ENCODE data around the gene ALLC. TPM values are rescaled to one million over a fixed set of nuclear protein-coding genes. Genes with fewer than 3 reads are reported as not detected.
"Not testable (repeated sequence)": the region's sequence is repeated elsewhere in the genome, so short reads cannot be mapped to it uniquely, and the experiment has no call there.

ALLC gene
- total RNA-seq, 2 donors from 2014 or later: 0.26 TPM; not detected in 1

GRCh38 chr2:3649581-3649980 is 8.4 kb upstream of the ALLC start:
- no peak for ATAC-seq
- no peak for DNase-seq
- intact Hi-C loops (cut with DNase I): loop anchor here in 1 of 2 donors (10.0 kb wide), 1 partner anchor 55 kb away; the partner anchor contains the start of gene COLEC11

DNA sequence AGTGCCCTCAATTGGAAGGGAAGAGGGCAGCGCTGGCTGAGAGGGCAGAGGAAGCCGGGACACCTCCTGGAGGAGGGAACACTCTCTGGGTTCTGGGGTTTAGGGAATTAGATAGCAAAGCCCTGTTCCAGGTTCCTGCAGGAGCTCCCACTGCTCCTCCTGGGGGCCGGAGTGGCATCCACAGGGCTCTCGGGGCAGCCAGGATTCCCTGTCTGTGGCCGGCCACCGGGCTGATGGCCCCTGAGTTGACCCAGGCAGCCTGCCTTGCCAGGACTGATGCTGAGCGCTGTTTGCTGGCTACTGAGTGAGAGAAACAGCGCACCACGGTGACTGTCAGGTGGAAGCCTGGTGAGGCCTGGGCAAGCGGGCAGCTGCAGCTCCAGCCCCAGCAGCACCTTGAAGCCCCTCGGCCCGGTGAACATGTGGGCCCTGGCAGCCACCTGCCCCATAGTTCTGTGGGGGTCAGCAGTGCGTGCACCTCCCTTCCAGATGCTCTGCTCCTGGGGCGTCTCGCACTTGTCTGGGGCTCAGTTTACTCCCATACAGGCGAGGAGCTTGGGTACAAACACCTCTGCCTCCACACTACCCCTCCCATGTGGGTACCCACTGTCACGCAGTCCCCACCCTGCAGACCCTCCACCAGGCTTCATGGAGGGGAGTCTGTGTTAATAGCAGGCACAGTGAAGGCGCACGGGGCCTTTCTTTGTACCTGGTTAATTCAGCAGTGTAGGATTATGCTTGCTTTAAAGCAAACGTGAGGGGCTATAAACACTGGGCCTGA is 7.7 kb upstream of the ALLC start:
- intact Hi-C loops (cut with DNase I): loop anchor here (5.0 kb wide), 2 partner anchors 53 to 228 kb away; partner anchors contain the start of gene COLEC11 (in 1 of the 2)
- ATAC-seq: no peak
- no peak for DNase-seq

GRCh38 chr2:3651691-3652648 is 6.0 kb upstream of the ALLC start:
- DNase-seq (peak; percentile 51), ATAC-seq (peak; percentile 58 to 68)
- intact Hi-C loops (cut with DNase I): loop anchor here (5.0 kb wide), 2 partner anchors 55 to 230 kb away; partner anchors contain the start of gene COLEC11 (in 1 of the 2)

DNA sequence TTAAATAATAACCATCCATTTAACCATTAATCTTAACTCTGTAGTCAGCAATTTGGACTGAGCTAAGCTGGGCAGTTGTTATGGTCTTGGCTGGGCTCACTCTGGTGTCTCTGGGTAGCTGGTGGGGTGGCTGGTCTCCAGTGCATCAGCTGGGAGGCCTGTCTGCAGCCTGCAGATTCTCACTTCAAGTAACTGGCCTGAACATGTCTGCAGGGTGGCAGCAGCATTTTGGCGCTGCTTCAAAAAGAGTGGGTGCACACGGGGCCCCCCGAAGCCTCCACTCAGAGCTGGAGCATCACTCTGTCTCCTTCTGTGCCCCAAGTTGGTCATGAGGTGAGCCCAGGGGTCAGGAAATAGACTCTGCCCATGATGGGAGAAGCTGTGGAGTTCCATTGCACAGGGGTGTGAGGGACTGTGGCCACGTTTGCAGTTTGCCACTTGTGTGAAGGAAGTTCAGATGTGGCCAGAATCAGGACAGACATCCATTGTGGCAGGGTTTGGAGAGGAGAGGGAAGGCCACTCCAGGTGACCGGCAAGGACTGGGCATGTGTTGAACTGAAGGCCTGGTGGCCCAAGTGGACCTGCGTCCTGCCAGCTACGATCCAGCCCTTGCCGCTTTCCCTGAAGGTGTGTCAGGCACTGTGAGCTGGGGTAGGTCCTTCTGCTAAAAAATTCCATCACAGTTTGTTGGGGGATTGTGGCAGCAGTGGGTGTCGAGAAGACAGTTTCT is 4.9 kb upstream of the ALLC start:
- DNase-seq (no peak), ATAC-seq (no peak)
- intact Hi-C loops (cut with DNase I): loop anchor here (5.0 kb wide), 2 partner anchors 56 to 231 kb away; partner anchors contain the start of gene COLEC11 (in 1 of the 2)

- no peak for DNase-seq
- intact Hi-C loops (cut with DNase I): loop anchor here (5.0 kb wide), 2 partner anchors 57 to 232 kb away; partner anchors contain the start of gene COLEC11 (in 1 of the 2)
- no peak for ATAC-seq
Measured at GRCh38 chr2:3654011-3654410, 4.0 kb upstream of the ALLC start.

DNA sequence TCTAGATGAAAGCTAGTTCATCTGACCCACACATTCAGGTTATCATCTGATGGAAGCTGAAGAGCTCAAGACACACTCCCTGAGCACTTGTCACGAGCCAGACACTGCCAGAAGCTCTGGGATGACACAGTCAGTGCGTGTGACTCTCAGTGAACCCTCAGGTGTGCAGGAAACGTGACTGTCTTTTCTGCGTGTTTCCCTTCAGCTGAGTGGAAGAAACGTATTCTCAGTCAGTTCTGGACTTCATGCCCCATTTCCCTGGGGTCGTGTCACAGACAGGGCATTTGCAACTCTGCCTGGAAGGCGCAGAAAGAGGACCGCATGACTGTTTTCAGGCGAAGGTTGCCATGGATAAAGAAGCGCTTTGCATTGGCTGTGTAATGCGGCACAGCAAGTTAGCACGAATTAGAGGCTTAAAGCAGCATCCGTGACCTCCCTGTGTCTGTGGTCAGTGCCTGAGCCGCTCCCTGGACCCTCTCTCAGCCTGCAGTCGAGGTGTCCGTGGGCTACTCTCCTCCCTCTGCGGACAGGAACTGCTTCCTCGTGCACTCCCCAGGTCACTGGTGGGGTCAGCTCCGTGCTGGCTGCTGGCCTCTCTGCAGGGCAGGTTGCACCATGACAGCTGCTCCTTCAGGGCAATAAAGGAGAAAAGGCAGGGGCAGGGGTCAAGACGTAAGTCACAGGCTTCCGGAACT is 3.3 kb upstream of the ALLC start:
- no peak for ATAC-seq
- intact Hi-C loops (cut with DNase I): loop anchor here (5.0 kb wide), 2 partner anchors 57 to 232 kb away; partner anchors contain the start of gene COLEC11 (in 1 of the 2)
- no peak for DNase-seq

DNA sequence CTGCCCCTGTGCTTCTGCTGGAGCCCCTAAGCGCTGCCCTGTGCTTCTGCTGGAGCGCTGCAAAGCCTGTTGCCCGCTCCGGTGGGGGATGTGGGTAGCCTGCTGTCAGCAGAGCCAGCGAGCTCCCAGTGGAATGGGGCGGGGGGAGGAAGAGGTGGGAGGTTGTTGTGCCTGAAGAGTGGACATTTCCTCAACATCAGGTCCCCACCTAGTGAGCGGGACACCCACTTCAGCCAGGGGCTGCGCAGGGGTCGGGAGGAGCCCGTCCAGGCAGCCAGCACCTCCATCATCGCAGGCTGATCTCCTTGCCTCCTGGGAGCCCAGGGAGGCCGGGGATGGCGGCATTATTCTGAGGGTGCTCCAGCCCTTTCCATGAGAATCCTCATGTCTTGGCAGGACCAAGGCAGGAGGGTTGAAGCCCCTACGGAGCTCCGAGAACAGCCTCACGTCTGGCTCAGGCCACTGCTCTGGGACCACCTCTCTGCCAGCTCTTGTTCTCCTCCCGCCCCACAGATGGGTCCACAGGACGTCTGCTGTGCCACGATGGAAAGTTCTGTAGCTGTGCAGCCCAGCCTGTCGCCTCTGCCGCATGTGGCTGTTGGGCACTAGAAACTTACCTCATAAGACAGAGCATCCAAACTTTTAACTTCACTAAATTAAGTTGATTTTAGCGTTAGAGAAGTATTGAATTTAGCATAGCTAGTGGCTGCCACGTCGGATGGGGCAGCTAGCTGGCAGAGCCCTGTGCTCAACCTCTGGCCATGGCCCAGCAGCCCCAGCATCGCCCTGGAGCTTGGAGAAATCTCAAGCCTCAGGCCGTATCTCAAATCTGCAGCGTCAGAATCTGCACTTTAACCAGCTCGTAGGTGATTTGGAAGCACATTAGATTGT is 1.9 kb upstream of the ALLC start:
- intact Hi-C loops (cut with DNase I): no loop called here
- ATAC-seq (peak in 1 of 2 donors; percentile 2), DNase-seq (no peak)

- no peak for DNase-seq
- ATAC-seq: peak; percentile 16 to 31
Measured at GRCh38 chr2:3656762-3657721, 958 bp upstream of the ALLC start.

GRCh38 chr2:3659447-3660432 is 1.7 kb downstream of the ALLC start:
- DNase-seq (peak; percentile 51), ATAC-seq (peak; percentile 67 to 84)
- intact Hi-C loops (cut with DNase I): no loop called here

More at GRCh38 chr2:3656762-3657721, 958 bp upstream of the ALLC start:
- intact Hi-C loops (cut with DNase I): no loop called here

DNA sequence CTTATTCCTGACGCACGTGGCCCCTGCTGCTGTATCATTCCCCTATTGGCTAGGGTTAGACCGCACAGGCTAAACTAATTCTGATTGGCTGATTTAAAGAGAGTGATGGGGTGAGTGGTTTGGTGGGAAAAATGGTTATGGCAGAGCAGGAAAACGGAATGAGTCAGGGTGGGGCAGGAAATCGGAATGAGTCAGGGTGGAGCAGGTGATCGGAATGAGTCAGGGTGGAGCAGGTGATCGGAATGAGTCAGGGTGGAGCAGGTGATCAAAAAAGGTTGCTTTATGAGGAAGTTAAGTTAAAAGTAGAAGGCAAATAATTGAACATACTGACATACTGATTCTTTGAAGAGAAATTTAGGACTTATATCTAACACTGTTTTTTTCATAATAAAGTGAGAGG is 2.6 kb downstream of the ALLC start:
- intact Hi-C loops (cut with DNase I); ATAC-seq; DNase-seq: not testable (repeated sequence)

DNA sequence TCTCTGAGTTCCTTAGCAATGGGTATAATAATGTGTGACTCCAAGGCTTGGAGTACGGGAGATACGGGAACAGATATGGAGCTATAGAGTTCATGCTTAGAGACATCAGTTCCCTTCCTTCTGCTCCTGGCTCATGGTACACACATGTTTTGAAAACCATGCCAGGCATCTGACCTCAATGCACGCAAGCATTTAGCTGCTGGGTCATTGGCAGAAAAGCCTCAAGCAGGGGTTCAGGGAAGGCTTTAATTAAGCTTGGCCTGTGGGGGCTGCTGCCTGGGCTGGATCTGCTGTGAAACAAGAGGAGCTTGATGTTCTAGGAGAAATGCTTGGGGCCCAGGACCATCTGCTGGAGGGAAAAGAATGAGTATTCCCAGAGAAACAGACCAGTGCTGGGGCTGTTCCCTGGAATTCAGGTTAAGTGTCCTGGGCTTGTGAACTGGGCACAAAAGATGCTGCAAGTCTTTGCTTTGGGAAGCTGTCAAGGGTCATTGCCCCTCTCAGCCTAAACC is 3.2 kb downstream of the ALLC start:
- intact Hi-C loops (cut with DNase I): no loop called here
- ATAC-seq (no peak), DNase-seq (no peak)

DNA sequence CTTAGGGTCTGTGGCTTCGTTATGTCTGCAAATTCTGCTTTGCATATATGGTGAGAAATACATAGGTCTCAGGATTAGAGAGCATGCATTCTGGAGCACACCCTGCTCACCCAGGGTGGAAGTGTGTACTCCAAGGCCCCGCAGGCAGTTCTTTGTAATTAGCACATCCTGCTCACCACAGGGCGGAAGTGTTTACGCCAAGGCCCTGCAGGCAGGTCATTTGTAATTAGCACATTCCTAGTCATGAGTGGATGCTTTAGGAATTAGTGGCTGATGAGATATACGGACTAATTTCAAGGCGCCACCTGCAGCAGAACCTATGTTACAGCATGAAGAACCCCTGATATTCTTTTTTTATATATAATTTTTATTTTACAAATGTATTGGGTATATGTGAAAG is 4.2 kb downstream of the ALLC start:
- DNase-seq: no peak
- ATAC-seq: no peak
- intact Hi-C loops (cut with DNase I): no loop called here

DNA sequence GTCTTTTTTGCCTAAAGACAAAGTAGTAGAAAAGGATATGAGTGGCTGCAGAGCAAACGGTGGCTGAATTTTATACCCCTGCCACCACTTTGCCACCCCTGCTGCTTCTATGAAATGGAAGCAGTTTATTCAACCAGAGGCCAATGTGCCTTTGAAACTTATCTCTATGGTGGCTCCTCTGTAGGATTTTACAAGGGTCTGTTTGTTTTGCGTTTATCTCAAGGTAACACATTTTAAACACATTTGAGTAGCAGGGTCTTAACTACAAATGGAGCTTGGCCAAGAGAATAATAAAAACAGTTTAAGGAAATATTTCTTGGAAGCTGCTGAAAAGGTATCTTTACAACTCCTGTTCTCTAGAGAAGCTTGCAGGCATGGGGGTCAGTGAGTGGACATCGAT is 6.1 kb downstream of the ALLC start:
- intact Hi-C loops (cut with DNase I): no loop called here
- DNase-seq: no peak
- no peak for ATAC-seq

GRCh38 chr2:3664925-3665324 is 6.9 kb downstream of the ALLC start:
- intact Hi-C loops (cut with DNase I): no loop called here
- DNase-seq (no peak), ATAC-seq (no peak)

Data from left cardiac atrium (tissue), 4 donors.